ENCODE results near the gene EMSY.

GRCh38 chr11:76550781-76551180, 106.0 kb downstream of the EMSY start:
- no peak for TF ChIP-seq CTCF (IDR thresholded peaks at IDR 0.05; ENCODE audit: insufficient read depth, low read length)
- no peak for TF ChIP-seq POLR2AphosphoS5 (IDR thresholded peaks at IDR 0.05; ENCODE audit: low read depth)
- TF ChIP-seq GABPA (IDR thresholded peaks at IDR 0.05; ENCODE audit: low read depth): no peak

All from HL-60 (cell line).